CD4-positive, alpha-beta T cell treated with Interleukin-15 for 1 hour (primary cell): ENCODE data around the gene TSPAN16.
"Not testable (repeated sequence)": the region's sequence is repeated elsewhere in the genome, so short reads cannot be mapped to it uniquely, and the experiment has no call there.

Source experiments
- DNase-seq: peaks from one replicate; pipeline ENCODE4 v3.0.0-alpha.2; 2020

Gene TSPAN16

DNA sequence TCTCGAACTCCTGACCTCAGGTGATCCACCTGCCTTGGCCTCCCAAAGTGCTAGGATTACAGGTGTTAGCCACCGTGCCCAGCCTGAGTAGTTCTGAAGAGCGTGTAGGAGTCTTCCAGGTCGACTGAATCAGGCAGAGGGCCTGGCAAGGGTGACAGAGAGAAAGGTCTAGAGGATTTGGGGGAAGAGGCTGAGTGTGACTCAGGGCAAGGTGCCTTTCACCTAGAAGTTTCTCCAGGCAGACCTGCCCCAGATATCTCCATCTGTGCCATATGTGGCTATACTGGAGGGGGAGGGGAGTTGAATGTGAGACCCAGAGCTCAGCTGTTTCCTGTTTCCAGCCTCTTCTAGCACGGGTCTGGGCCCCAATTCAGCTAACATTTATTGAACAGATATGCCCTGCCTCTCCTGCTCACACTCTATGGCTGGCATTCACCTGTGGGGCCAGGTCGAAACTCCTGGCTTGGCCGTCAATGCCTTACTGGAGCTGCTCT lies 51.6 kb downstream of the TSPAN16 start:
- DNase-seq: no peak

- no peak for DNase-seq
Measured at GRCh38 chr19:11349171-11349570, 53.2 kb downstream of the TSPAN16 start.

DNA sequence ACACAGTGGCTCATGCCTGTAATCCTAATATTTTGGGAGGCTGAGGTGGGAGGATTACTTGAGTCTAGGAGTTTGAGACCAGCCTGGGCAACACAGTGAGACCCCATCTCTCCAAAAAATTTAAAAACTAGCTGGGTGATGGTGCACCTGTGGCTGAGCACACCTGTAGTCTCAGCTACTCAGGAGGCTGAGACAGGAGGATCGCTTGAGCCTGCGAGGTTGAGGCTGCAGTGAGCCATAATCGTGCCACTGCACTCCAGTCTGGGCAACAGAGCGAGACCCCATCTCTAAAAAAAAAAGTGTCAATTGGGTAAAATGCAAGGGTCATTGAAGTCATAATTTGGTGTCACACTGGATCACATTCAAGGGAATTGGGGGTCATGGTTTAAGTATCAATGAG lies 58.1 kb downstream of the TSPAN16 start:
- DNase-seq: not testable (repeated sequence)

- DNase-seq: peak; percentile 90
Measured at GRCh38 chr19:11355160-11356073, 59.5 kb downstream of the TSPAN16 start, which contains the start of gene PLPPR2. TSS of gene PLPPR2 (plus strand) at chr19:11355432. CDS start at chr19:11357674, 2,242 bp downstream.

DNA sequence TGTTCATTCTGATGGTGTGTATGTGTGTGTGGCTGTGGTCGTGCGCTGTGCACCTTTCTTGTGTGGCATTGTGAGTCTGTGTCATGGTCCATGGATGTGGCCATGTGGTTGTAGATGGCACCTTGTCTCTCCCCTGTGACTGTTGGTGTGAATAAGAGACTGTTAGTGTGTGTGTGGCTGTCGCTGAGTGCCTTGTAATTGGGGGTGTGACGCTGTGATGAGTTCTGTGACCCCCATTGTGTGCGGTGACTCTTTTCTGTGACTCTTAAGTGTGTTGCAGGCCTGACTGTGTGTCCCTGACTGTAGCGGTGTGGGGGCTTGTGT lies 60.1 kb downstream of the TSPAN16 start:
- no peak for DNase-seq

- no peak for DNase-seq
Measured at GRCh38 chr19:11356676-11357550, 61.0 kb downstream of the TSPAN16 start.

DNA sequence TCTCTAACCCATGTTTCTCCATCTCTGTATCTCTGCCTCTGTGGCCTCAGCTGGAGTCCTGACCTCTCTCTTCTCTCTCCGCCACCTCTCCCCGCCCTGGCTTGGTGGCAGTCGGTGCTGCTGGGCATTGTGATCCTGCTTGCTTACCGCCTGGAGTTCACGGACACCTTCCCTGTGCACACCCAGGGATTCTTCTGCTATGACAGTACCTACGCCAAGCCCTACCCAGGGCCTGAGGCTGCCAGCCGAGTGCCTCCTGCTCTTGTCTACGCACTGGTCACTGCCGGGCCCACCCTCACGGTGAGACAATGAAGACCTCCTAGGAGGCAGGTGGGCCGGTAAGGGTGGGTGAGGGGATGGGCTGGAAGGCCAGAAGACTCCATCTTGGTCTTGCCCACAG lies 63.5 kb downstream of the TSPAN16 start:
- DNase-seq: no peak

- DNase-seq: peak; percentile 23
Measured at GRCh38 chr19:11361037-11361770, 65.2 kb downstream of the TSPAN16 start.

DNA sequence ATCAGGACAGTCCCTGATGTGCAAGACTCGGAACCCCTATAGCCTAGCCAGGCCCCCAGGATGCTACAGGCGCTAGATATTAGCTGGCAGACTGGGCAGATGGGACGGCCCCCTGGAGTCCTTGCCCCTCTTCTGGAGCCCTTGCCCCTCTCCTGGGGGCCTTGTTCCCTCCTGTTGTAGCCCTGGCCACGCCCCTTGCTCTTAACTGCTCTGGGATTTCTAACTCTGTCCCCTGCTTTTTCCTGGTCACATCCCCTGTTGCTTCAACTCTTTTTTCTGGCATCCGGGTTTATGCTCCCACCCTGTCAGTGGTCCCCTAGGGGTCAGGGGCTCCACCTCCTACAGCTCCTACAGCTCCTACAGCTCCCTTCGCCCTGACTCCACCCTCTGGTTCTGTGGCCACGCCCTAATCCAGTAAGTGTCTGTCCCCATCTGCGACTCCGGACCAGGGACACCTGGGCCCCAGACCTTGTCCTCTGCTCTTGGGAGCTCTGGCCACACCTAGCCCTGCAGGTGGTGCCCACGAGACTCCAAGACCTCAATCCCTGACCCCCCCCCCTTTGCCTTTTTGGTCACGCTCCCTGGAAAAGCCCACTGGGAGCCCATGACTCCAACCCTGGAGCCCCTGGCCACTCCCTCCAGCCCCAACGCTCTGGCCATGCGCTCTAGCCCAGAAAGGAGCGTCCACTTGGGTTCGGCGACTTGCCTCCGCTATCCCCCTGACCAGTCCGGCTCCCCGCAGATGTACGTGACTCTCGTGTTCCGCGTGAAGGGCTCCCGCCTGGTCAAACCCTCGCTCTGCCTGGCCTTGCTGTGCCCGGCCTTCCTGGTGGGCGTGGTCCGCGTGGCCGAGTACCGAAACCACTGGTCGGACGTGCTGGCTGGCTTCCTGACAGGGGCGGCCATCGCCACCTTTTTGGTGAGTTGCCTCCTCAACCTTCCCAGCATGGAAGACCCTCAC lies 66.1 kb downstream of the TSPAN16 start:
- no peak for DNase-seq

- DNase-seq: no peak
Measured at GRCh38 chr19:11363881-11364280, 67.9 kb downstream of the TSPAN16 start.

- no peak for DNase-seq
Measured at GRCh38 chr19:11364296-11364904, 68.4 kb downstream of the TSPAN16 start.

DNA sequence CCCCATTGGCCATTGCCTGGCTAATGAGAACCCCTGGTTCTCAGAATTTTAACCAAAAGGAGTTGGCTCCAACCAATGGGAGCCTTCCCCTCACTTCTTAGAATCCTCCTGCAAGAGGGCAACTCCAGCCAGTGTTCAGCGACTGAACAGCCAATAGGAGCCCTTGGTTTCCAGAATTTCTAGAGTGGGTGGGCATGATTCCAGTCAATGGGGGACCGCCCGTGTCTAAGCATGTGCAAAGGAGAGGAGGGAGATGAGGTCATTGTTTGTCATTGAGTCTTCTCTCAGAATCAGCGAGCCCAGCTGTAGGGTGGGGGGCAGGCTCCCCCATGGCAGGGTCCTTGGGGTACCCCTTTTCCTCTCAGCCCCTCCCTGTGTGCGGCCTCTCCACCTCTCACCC lies 69.0 kb downstream of the TSPAN16 start:
- no peak for DNase-seq
